Fibroblast of skin of left quadriceps (primary cell): Measurements from ENCODE around the gene FAM53C.

ENCODE experiments used
- DNase-seq, 2 experiments: peaks; one replicate each; pipeline ENCODE4 v3.0.0-alpha.2; 2013; ENCODE audit warnings: low read depth in 2 of 2

Gene FAM53C

DNA sequence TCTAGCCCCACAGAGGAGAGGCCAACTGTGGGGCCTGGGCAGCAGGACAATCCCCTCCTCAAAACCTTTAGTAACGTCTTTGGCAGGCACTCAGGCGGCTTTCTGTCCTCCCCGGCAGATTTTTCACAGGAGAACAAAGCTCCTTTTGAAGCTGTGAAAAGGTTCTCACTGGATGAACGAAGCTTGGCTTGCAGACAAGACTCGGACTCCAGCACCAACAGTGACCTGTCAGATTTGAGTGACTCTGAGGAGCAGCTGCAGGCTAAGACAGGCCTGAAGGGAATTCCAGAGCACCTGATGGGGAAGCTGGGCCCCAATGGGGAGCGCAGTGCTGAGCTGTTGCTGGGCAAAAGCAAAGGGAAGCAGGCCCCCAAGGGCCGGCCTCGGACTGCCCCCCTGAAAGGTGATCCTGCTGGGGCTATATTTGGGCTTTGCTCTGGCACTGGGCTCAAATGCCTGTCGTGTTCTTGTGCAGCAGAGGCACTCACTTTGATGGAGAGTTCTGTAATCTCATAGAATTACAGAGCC is 53.9 kb downstream of the FAM53C start:
- DNase-seq, result no peak
